Smooth muscle cell (in vitro differentiated cells): ENCODE data around the gene PREX1. TPM values are rescaled to one million over a fixed set of nuclear protein-coding genes. Genes with fewer than 3 reads are reported as not detected.

Experiments
- DNase-seq: peaks from one replicate; lab custom pipeline; 2025; ENCODE audit not compliant: unreplicated experiment; lab: John Stamatoyannopoulos, UW
- H2AFZ ChIP-seq: fragments of 200-600 bp; sonication (generic); 2 replicates; pipeline ENCODE4 v1.6.0; 2016; ENCODE audit warnings: antibody characterized with exemption, low read depth, mild to moderate bottlenecking
- H3F3A ChIP-seq: fragments of 200-600 bp; sonication (generic); 2 replicates; pipeline ENCODE4 v1.6.0; 2017; ENCODE audit warnings: antibody characterized with exemption, low read depth
- H3K27ac ChIP-seq: fragments of 200-600 bp; sonication (generic); 2 replicates; pipeline ENCODE4 v1.5.1; 2016; ENCODE audit warnings: low read depth, mild to moderate bottlenecking
- H3K27me3 ChIP-seq: fragments of 200-600 bp; sonication (generic); 2 replicates; pipeline ENCODE4 v1.6.1; 2016; ENCODE audit warnings: low read depth, mild to moderate bottlenecking
- H3K36me3 ChIP-seq: fragments of 200-600 bp; sonication (generic); 2 replicates; pipeline ENCODE4 v1.5.1; 2016; ENCODE audit warnings: low read depth
- H3K4me1 ChIP-seq: fragments of 200-600 bp; sonication (generic); 2 replicates; pipeline ENCODE4 v1.5.1; 2016; ENCODE audit warnings: low read depth
- H3K4me2 ChIP-seq: fragments of 200-600 bp; sonication (generic); 2 replicates; pipeline ENCODE4 v1.6.0; 2016; ENCODE audit warnings: mild to moderate bottlenecking
- H3K4me3 ChIP-seq: fragments of 200-600 bp; sonication (generic); 2 replicates; pipeline ENCODE4 v1.5.1; 2016; ENCODE audit warnings: mild to moderate bottlenecking
- H3K79me2 ChIP-seq: fragments of 200-600 bp; sonication (generic); 2 replicates; pipeline ENCODE4 v1.6.0; 2016; ENCODE audit warnings: low read depth, mild to moderate bottlenecking
- H3K9ac ChIP-seq: fragments of 200-600 bp; sonication (generic); 2 replicates; pipeline ENCODE4 v1.6.0; 2016; ENCODE audit warnings: low read depth
- H3K9me3 ChIP-seq: fragments of 200-600 bp; sonication (generic); replicated peaks from 2 replicates; pipeline ENCODE4 v1.5.1; 2016; ENCODE audit warnings: low read depth
- H4K20me1 ChIP-seq: fragments of 200-600 bp; sonication (generic); 2 replicates; pipeline ENCODE4 v1.6.0; 2016; ENCODE audit warnings: low read depth
- WGBS: methylation state at CpG from one replicate; pipeline ENCODE4 v1.1.7; 2016; ENCODE audit warnings: low lambda C conversion rate; 5-methylcytosine and 5-hydroxymethylcytosine counted together
- polyA plus RNA-seq: library from polyadenylated mRNA; unstranded; fragments of >200 nt; fragmentation: Nextera tagmentation; extraction: Ambion mirVana; gene quantifications from 2 replicates; pipeline ENCODE4 v1.2.1, GENCODE V29; 2016
- total RNA-seq: library from RNA; depleted of rRNA; stranded (reverse); fragments of >200 nt; gene quantifications from 2 replicates; pipeline ENCODE4 v1.2.3, GENCODE V29; 2014
- TF ChIP-seq, protein P1 (sequence below): fragments of 200-600 bp; sonication (generic); IDR thresholded peaks from 2 replicates; pipeline ENCODE4 v1.5.1; 2017; ENCODE audit warnings: borderline replicate concordance, mild to moderate bottlenecking, antibody characterized with exemption; ENCODE audit not compliant: insufficient read depth, poor library complexity, severe bottlenecking

Gene PREX1
- total and polyA plus RNA-seq, 2 experiments from 2014 or later = 0.04 to 0.30 TPM

DNA sequence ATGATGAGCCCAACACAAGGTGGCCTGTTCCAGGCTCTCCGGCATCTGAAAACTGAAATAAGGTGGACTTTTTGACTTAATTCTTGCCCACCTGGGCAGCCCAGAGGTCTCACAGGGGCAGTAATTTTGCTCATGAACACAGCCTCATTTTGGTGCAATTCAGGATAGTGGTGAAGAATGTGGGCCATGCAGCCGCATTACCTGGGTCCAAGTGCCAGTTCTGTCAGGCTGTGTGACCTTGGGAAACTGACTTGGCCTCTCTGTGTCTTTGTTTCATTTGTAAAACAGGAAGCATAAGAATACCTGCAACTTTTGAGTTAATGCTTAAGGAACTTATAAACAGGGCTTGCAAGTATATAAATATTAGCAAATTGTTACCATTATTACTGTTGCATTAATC is 5.6 kb downstream of the PREX1 start:
- Histone ChIP-seq H3F3A (no peaks in the 10 kb centered on the region), H3K27ac (no peak overlapping the region), H2AFZ (no peak overlapping the region), H3K9ac (no peak overlapping the region), H3K36me3 (no peaks in the 10 kb centered on the region), H3K4me1 (peaks cover 19% of the 10 kb centered on the region), H3K4me3 (no peak overlapping the region), H3K79me2 (no peaks in the 10 kb centered on the region), H3K9me3 (no peaks in the 10 kb centered on the region), H4K20me1 (no peaks in the 10 kb centered on the region), H3K27me3 (peaks cover 15% of the 10 kb centered on the region), H3K4me2 (no peak overlapping the region)
- TF ChIP-seq, protein P1, sequence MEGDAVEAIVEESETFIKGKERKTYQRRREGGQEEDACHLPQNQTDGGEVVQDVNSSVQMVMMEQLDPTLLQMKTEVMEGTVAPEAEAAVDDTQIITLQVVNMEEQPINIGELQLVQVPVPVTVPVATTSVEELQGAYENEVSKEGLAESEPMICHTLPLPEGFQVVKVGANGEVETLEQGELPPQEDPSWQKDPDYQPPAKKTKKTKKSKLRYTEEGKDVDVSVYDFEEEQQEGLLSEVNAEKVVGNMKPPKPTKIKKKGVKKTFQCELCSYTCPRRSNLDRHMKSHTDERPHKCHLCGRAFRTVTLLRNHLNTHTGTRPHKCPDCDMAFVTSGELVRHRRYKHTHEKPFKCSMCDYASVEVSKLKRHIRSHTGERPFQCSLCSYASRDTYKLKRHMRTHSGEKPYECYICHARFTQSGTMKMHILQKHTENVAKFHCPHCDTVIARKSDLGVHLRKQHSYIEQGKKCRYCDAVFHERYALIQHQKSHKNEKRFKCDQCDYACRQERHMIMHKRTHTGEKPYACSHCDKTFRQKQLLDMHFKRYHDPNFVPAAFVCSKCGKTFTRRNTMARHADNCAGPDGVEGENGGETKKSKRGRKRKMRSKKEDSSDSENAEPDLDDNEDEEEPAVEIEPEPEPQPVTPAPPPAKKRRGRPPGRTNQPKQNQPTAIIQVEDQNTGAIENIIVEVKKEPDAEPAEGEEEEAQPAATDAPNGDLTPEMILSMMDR = no peak
- 94% methylated on average over 2 of the region's 2 CpGs for WGBS
- DNase-seq = no peak

DNA sequence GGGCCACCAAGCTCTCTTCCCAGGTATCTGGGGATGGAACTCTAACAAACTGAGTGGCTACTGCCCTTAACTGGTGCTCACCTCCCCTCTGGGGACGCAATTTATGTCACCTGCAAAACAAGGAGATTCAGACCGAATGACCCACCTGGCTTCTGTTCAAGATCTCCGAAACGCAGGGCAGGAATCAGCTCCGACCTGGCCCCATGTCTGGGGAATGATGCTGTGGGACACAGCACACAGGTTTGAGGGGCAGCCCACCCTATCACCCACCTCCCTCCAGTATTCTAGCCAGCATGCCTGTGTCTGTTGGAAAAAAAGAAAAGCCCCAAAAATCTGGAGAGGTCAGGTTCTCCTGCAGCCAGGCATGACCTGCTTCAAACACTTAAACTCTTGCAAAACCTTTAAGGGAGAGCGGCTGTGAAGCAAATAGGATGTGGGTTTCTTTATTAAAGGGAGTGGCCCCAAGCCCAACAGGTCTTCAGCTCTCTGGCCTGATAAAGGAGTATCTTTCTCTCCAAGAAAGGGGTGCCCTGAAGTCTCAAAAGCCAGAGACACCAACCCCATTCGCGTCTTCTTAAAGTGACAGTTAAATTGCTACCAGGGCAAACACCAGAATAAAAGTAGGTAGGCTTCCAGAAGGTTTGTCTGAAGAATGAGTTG is 6.4 kb downstream of the PREX1 start:
- Histone ChIP-seq H3K27me3 (peaks cover 8% of the 10 kb centered on the region), H3K4me1 (peaks cover 14% of the 10 kb centered on the region), H2AFZ (no peak overlapping the region), H3K79me2 (no peaks in the 10 kb centered on the region), H3K9ac (no peak overlapping the region), H3K27ac (no peak overlapping the region), H3K4me2 (no peak overlapping the region), H3F3A (no peaks in the 10 kb centered on the region), H3K9me3 (no peaks in the 10 kb centered on the region), H4K20me1 (no peaks in the 10 kb centered on the region), H3K4me3 (no peak overlapping the region), H3K36me3 (no peaks in the 10 kb centered on the region)
- no peak for DNase-seq
- TF ChIP-seq, protein P1 = no peak
- 94% methylated on average over 8 of the region's 8 CpGs for WGBS

DNA sequence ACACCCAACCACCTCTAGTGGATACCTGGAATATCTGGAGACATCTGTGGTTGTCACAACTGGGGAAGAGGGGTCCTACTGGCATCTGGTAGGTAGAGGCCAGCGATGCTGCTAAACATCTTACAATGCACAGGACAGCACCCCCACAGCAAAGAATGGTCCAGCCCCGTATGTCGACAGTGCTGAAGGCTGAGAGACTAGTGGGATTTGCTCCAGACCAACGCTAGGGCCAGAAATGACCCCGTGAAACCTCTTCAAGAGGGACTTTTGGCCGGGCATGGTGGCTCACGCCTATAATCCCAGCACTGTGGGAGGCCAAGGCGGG is 7.2 kb downstream of the PREX1 start:
- WGBS = 88% methylated on average over 8 of the region's 8 CpGs
- H3K4me1 ChIP-seq = peaks cover 7% of the 10 kb centered on the region
- no peak overlapping the region for H2AFZ ChIP-seq
- no peak overlapping the region for H3K4me2 ChIP-seq
- H3F3A ChIP-seq = no peaks in the 10 kb centered on the region
- H3K9ac ChIP-seq = no peak overlapping the region
- TF ChIP-seq, protein P1 = no peak
- peaks cover 6% of the 10 kb centered on the region for H3K27me3 ChIP-seq
- no peaks in the 10 kb centered on the region for H3K36me3 ChIP-seq
- no peak for DNase-seq
- no peaks in the 10 kb centered on the region for H3K79me2 ChIP-seq
- no peaks in the 10 kb centered on the region for H3K9me3 ChIP-seq
- no peak overlapping the region for H3K4me3 ChIP-seq
- H4K20me1 ChIP-seq = no peaks in the 10 kb centered on the region
- H3K27ac ChIP-seq = no peak overlapping the region
